Measurements from ENCODE around the gene PIN1.

Gene PIN1

GRCh38 chr19:9891609-9892373 lies 56.7 kb downstream of the PIN1 start:
- no peak for TF ChIP-seq CTCF (IDR thresholded peaks at IDR 0.05; ENCODE audit: extremely low read depth, insufficient read depth, missing control alignments)
- DNase-seq (ENCODE audit: low spot score), result no peak
- in situ Hi-C loops (cut with MboI; ENCODE audit: low pct_unique_long_range_greater_than_20kb, low sequenced_read_pairs, unreplicated experiment), result no loop called here
